GM19238 (cell line): ENCODE results near the gene MPPE1.
"Not testable (repeated sequence)": the region's sequence is repeated elsewhere in the genome, so short reads cannot be mapped to it uniquely, and the experiment has no call there.

Experiments
- DNase-seq: peaks from one replicate; pipeline ENCODE4 v3.0.0; 2011; ENCODE audit warnings: low spot score; ENCODE audit not compliant: insufficient read length

MPPE1 gene

GRCh38 chr18:11908182-11909060 is at the start of gene MPPE1:
Gene MPPE1 (minus strand): TSS chr18:11908317. CDS start chr18:11897264, 11,053 bp downstream.
- peak; percentile 92 for DNase-seq

- DNase-seq: no peak
These were observed 49.5 kb upstream of the MPPE1 start for GRCh38 chr18:11957636-11958035.

GRCh38 chr18:11956371-11957308 is 48.5 kb upstream of the MPPE1 start:
- no peak for DNase-seq

GRCh38 chr18:11955239-11956029 is 47.3 kb upstream of the MPPE1 start:
- DNase-seq: no peak

- no peak for DNase-seq
These were observed 45.0 kb upstream of the MPPE1 start for GRCh38 chr18:11953113-11953512.

- no peak for DNase-seq
These were observed 43.3 kb upstream of the MPPE1 start for GRCh38 chr18:11951390-11951851.

GRCh38 chr18:11950824-11951223 is 42.7 kb upstream of the MPPE1 start:
- no peak for DNase-seq

GRCh38 chr18:11948852-11949523 is 40.9 kb upstream of the MPPE1 start:
- no peak for DNase-seq

- DNase-seq: peak; percentile 30
These were observed 39.4 kb upstream of the MPPE1 start for GRCh38 chr18:11947214-11948191.

- DNase-seq: no peak
These were observed 38.6 kb upstream of the MPPE1 start for GRCh38 chr18:11946756-11947155.

- DNase-seq: not testable (repeated sequence)
These were observed 37.9 kb upstream of the MPPE1 start for GRCh38 chr18:11945834-11946659.

GRCh38 chr18:11944786-11945185 is 36.7 kb upstream of the MPPE1 start:
- DNase-seq: no peak

- no peak for DNase-seq
These were observed 36.1 kb upstream of the MPPE1 start for GRCh38 chr18:11944252-11944651.

GRCh38 chr18:11943551-11943950 is 35.4 kb upstream of the MPPE1 start:
- no peak for DNase-seq

- no peak for DNase-seq
These were observed 32.8 kb upstream of the MPPE1 start for GRCh38 chr18:11940956-11941355.

GRCh38 chr18:11937874-11938478 is 29.9 kb upstream of the MPPE1 start:
- peak; percentile 49 for DNase-seq

- no peak for DNase-seq
These were observed 24.3 kb upstream of the MPPE1 start for GRCh38 chr18:11932393-11932792.

GRCh38 chr18:11927497-11927896 is 19.4 kb upstream of the MPPE1 start:
- DNase-seq: no peak
